AG09319 (cell line): ENCODE measurements around the gene C4BPB.

Experiments used
- DNase-seq: peaks from one replicate; pipeline ENCODE4 v3.0.0-alpha.2; 2010; ENCODE audit warnings: low read depth; ENCODE audit errors: extremely low read depth
- TF ChIP-seq, protein P1 (sequence below): IDR thresholded peaks from 2 replicates; pipeline ENCODE4 v1.5.1; 2011; ENCODE audit warnings: low read depth, mild to moderate bottlenecking, inconsistent platforms, low read length, moderate library complexity

C4BPB gene

GRCh38 chr1:207102146-207102545, 13.5 kb downstream of the C4BPB start:
- TF ChIP-seq, protein P1, sequence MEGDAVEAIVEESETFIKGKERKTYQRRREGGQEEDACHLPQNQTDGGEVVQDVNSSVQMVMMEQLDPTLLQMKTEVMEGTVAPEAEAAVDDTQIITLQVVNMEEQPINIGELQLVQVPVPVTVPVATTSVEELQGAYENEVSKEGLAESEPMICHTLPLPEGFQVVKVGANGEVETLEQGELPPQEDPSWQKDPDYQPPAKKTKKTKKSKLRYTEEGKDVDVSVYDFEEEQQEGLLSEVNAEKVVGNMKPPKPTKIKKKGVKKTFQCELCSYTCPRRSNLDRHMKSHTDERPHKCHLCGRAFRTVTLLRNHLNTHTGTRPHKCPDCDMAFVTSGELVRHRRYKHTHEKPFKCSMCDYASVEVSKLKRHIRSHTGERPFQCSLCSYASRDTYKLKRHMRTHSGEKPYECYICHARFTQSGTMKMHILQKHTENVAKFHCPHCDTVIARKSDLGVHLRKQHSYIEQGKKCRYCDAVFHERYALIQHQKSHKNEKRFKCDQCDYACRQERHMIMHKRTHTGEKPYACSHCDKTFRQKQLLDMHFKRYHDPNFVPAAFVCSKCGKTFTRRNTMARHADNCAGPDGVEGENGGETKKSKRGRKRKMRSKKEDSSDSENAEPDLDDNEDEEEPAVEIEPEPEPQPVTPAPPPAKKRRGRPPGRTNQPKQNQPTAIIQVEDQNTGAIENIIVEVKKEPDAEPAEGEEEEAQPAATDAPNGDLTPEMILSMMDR, result no peak
- DNase-seq, result no peak

- DNase-seq, result no peak
- TF ChIP-seq, protein P1, result no peak
Observed at GRCh38 chr1:207102659-207103058, 14.0 kb downstream of the C4BPB start.

GRCh38 chr1:207103892-207104373, 15.3 kb downstream of the C4BPB start, which contains the start of gene C4BPA:
C4BPA (plus strand) TSS chr1:207104233; CDS start chr1:207113026, 8,793 bp downstream.
- TF ChIP-seq, protein P1, result no peak
- DNase-seq, result no peak

GRCh38 chr1:207109004-207109403, 20.3 kb downstream of the C4BPB start:
- TF ChIP-seq, protein P1, result no peak
- no peak for DNase-seq

- DNase-seq, result no peak
- TF ChIP-seq, protein P1, result no peak
Observed at GRCh38 chr1:207112616-207113296, 24.1 kb downstream of the C4BPB start.

DNA sequence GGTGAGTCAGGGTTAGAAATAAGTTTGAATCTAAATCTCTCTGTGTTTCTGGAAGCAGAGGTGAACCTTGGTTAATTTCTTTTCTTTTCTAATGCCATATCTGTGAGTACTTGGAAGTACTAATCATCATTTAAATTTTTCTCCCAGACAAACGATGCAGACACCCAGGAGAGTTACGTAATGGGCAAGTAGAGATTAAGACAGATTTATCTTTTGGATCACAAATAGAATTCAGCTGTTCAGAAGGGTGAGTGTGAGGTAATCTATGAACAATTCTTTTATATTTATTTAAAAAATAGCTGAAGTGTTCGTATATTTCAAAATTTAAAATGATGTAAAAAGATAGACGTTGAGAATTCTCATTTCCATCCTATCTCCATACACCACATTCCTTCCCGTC, 26.6 kb downstream of the C4BPB start:
- DNase-seq, result no peak
- TF ChIP-seq, protein P1, result no peak

GRCh38 chr1:207124389-207124788, 35.7 kb downstream of the C4BPB start:
- TF ChIP-seq, protein P1, result no peak
- DNase-seq, result no peak
